ENCODE measurements around the gene KCNG2.

The KCNG2 gene

GRCh38 chr18:79790996-79791972 lies 6.5 kb upstream of the KCNG2 start:
- Mint-ChIP-seq H3K9me3 (no peaks in the 10 kb centered on the region), H3K27ac (ENCODE audit: low read depth) (no peak overlapping the region), H3K4me1 (peaks cover 9% of the 10 kb centered on the region), H3K4me3 (no peak overlapping the region), H3K27me3 (peaks cover 66% of the 10 kb centered on the region), H3K36me3 (ENCODE audit: insufficient read depth) (no peaks in the 10 kb centered on the region)
- no peak for DNase-seq (ENCODE audit: low spot score in 2 of 2)
- ATAC-seq (replicated peaks; ENCODE audit: extremely low read depth, poor library complexity, severe bottlenecking), result peak; percentile 24

GRCh38 chr18:79792096-79792987 lies 5.4 kb upstream of the KCNG2 start:
- no peak overlapping the region for H3K4me3 Mint-ChIP-seq
- no peak overlapping the region for H3K27ac Mint-ChIP-seq (ENCODE audit: low read depth)
- no peaks in the 10 kb centered on the region for H3K9me3 Mint-ChIP-seq
- peaks cover 12% of the 10 kb centered on the region for H3K4me1 Mint-ChIP-seq
- no peaks in the 10 kb centered on the region for H3K36me3 Mint-ChIP-seq (ENCODE audit: insufficient read depth)
- no peak for ATAC-seq (replicated peaks; ENCODE audit: extremely low read depth, poor library complexity, severe bottlenecking)
- DNase-seq (ENCODE audit: low spot score in 2 of 2), result no peak
- peaks cover 62% of the 10 kb centered on the region for H3K27me3 Mint-ChIP-seq

GRCh38 chr18:79792988-79793355 lies 4.8 kb upstream of the KCNG2 start:
- H3K4me3 Mint-ChIP-seq, result no peak overlapping the region
- ATAC-seq (replicated peaks; ENCODE audit: extremely low read depth, poor library complexity, severe bottlenecking) (no peak), DNase-seq (ENCODE audit: low spot score in 2 of 2) (no peak)
- H3K27ac Mint-ChIP-seq (ENCODE audit: low read depth), result no peak overlapping the region
- no peaks in the 10 kb centered on the region for H3K9me3 Mint-ChIP-seq
- H3K27me3 Mint-ChIP-seq, result peaks cover 65% of the 10 kb centered on the region
- peaks cover 15% of the 10 kb centered on the region for H3K4me1 Mint-ChIP-seq
- no peaks in the 10 kb centered on the region for H3K36me3 Mint-ChIP-seq (ENCODE audit: insufficient read depth)

GRCh38 chr18:79794846-79795245 lies 2.9 kb upstream of the KCNG2 start:
- Mint-ChIP-seq H3K9me3 (no peaks in the 10 kb centered on the region), H3K4me3 (no peak overlapping the region), H3K36me3 (ENCODE audit: insufficient read depth) (no peaks in the 10 kb centered on the region), H3K27ac (ENCODE audit: low read depth) (no peak overlapping the region), H3K4me1 (peaks cover 21% of the 10 kb centered on the region), H3K27me3 (peaks cover 76% of the 10 kb centered on the region)
- DNase-seq (ENCODE audit: low spot score in 2 of 2), result no peak
- no peak for ATAC-seq (replicated peaks; ENCODE audit: extremely low read depth, poor library complexity, severe bottlenecking)

GRCh38 chr18:79795446-79795845 lies 2.3 kb upstream of the KCNG2 start:
- no peaks in the 10 kb centered on the region for H3K9me3 Mint-ChIP-seq
- H3K4me3 Mint-ChIP-seq, result no peak overlapping the region
- H3K4me1 Mint-ChIP-seq, result peaks cover 22% of the 10 kb centered on the region
- no peaks in the 10 kb centered on the region for H3K36me3 Mint-ChIP-seq (ENCODE audit: insufficient read depth)
- ATAC-seq (replicated peaks; ENCODE audit: extremely low read depth, poor library complexity, severe bottlenecking), result no peak
- no peak overlapping the region for H3K27ac Mint-ChIP-seq (ENCODE audit: low read depth)
- no peak for DNase-seq (ENCODE audit: low spot score in 2 of 2)
- H3K27me3 Mint-ChIP-seq, result peaks cover 76% of the 10 kb centered on the region

- Mint-ChIP-seq H3K27me3 (peaks cover 71% of the 10 kb centered on the region), H3K27ac (ENCODE audit: low read depth) (no peak overlapping the region), H3K4me1 (peaks cover 22% of the 10 kb centered on the region), H3K4me3 (no peak overlapping the region), H3K9me3 (no peaks in the 10 kb centered on the region), H3K36me3 (ENCODE audit: insufficient read depth) (no peaks in the 10 kb centered on the region)
- ATAC-seq (replicated peaks; ENCODE audit: extremely low read depth, poor library complexity, severe bottlenecking), result no peak
- DNase-seq (ENCODE audit: low spot score in 2 of 2), result no peak
Measured at GRCh38 chr18:79796016-79796415, 1.7 kb upstream of the KCNG2 start.

GRCh38 chr18:79796531-79797405 lies 970 bp upstream of the KCNG2 start:
- ATAC-seq (replicated peaks; ENCODE audit: extremely low read depth, poor library complexity, severe bottlenecking) (no peak), DNase-seq (ENCODE audit: low spot score in 2 of 2) (no peak)
- peak overlapping the region; percentile 55 for H3K4me3 Mint-ChIP-seq
- H3K27ac Mint-ChIP-seq (ENCODE audit: low read depth), result no peak overlapping the region
- no peaks in the 10 kb centered on the region for H3K36me3 Mint-ChIP-seq (ENCODE audit: insufficient read depth)
- no peaks in the 10 kb centered on the region for H3K9me3 Mint-ChIP-seq
- peaks cover 63% of the 10 kb centered on the region for H3K27me3 Mint-ChIP-seq
- H3K4me1 Mint-ChIP-seq, result peaks cover 17% of the 10 kb centered on the region

GRCh38 chr18:79798346-79798998 lies 734 bp downstream of the KCNG2 start:
- Mint-ChIP-seq H3K4me3 (no peak overlapping the region), H3K9me3 (no peaks in the 10 kb centered on the region), H3K27me3 (peaks cover 47% of the 10 kb centered on the region), H3K4me1 (peaks cover 13% of the 10 kb centered on the region), H3K36me3 (ENCODE audit: insufficient read depth) (no peaks in the 10 kb centered on the region), H3K27ac (ENCODE audit: low read depth) (no peak overlapping the region)
- no peak for DNase-seq (ENCODE audit: low spot score in 2 of 2)
- ATAC-seq (replicated peaks; ENCODE audit: extremely low read depth, poor library complexity, severe bottlenecking), result no peak

- Mint-ChIP-seq H3K4me3 (no peak overlapping the region), H3K27ac (ENCODE audit: low read depth) (no peak overlapping the region), H3K4me1 (peaks cover 13% of the 10 kb centered on the region), H3K27me3 (peaks cover 43% of the 10 kb centered on the region), H3K36me3 (ENCODE audit: insufficient read depth) (no peaks in the 10 kb centered on the region), H3K9me3 (no peaks in the 10 kb centered on the region)
- ATAC-seq (replicated peaks; ENCODE audit: extremely low read depth, poor library complexity, severe bottlenecking) (no peak), DNase-seq (ENCODE audit: low spot score in 2 of 2) (no peak)
Measured at GRCh38 chr18:79798999-79799370, 1.2 kb downstream of the KCNG2 start.

GRCh38 chr18:79799619-79800370 lies 2.1 kb downstream of the KCNG2 start:
- Mint-ChIP-seq H3K9me3 (no peaks in the 10 kb centered on the region), H3K27me3 (peaks cover 35% of the 10 kb centered on the region), H3K4me1 (peaks cover 13% of the 10 kb centered on the region), H3K36me3 (ENCODE audit: insufficient read depth) (no peaks in the 10 kb centered on the region), H3K27ac (ENCODE audit: low read depth) (no peak overlapping the region), H3K4me3 (no peak overlapping the region)
- DNase-seq (ENCODE audit: low spot score in 2 of 2), result no peak
- ATAC-seq (replicated peaks; ENCODE audit: extremely low read depth, poor library complexity, severe bottlenecking), result no peak

- H3K36me3 Mint-ChIP-seq (ENCODE audit: insufficient read depth), result peaks cover 2% of the 10 kb centered on the region
- no peaks in the 10 kb centered on the region for H3K9me3 Mint-ChIP-seq
- DNase-seq (ENCODE audit: low spot score in 2 of 2) (no peak), ATAC-seq (replicated peaks; ENCODE audit: extremely low read depth, poor library complexity, severe bottlenecking) (no peak)
- peaks cover 19% of the 10 kb centered on the region for H3K4me1 Mint-ChIP-seq
- no peak overlapping the region for H3K4me3 Mint-ChIP-seq
- H3K27me3 Mint-ChIP-seq, result peaks cover 29% of the 10 kb centered on the region
- H3K27ac Mint-ChIP-seq (ENCODE audit: low read depth), result no peak overlapping the region
Measured at GRCh38 chr18:79800371-79801180, 2.8 kb downstream of the KCNG2 start.
